Natural killer cell (primary cell): ENCODE measurements around the gene HEATR3. TPM values are rescaled to one million over a fixed set of nuclear protein-coding genes. Genes with fewer than 3 reads are reported as not detected.

Experiments used
- ATAC-seq, 3 donors: fragments of 150-1000 bp in 2 of 3; fragments of 200-7000 bp in 1 of 3; cut with Tn5 transposase; 1 replicate in 1 of 3; 2 replicates in 2 of 3; pipeline ENCODE4 v1.10.0; 2021; ENCODE audit warnings: mild to moderate bottlenecking in 2 of 3, moderate library complexity in 2 of 3
- DNase-seq, 2 donors: peaks; one replicate each; pipeline versions ENCODE4 v3.0.0 to v3.0.0-alpha.2; 2013 to 2021; ENCODE audit warnings: mixed read lengths in 1 of 2
- H3K27ac ChIP-seq: one replicate; pipeline ENCODE4 v1.5.1; 2013; ENCODE audit warnings: mild to moderate bottlenecking, low read length
- H3K27me3 ChIP-seq: one replicate; pipeline ENCODE4 v1.6.1; 2013; ENCODE audit warnings: low read length; ENCODE audit not compliant: control insufficient read depth, insufficient read depth
- H3K36me3 ChIP-seq: one replicate; pipeline ENCODE4 v1.6.1; 2013; ENCODE audit warnings: low read length; ENCODE audit not compliant: control insufficient read depth, insufficient read depth
- H3K4me1 ChIP-seq: one replicate; pipeline ENCODE4 v1.6.1; 2013; ENCODE audit warnings: low read length; ENCODE audit not compliant: control insufficient read depth, insufficient read depth
- H3K4me3 ChIP-seq: one replicate; pipeline ENCODE4 v1.5.1; 2013; ENCODE audit warnings: low read length
- H3K9me3 ChIP-seq: one replicate; pipeline ENCODE4 v1.6.1; 2013; ENCODE audit warnings: low read length; ENCODE audit not compliant: control insufficient read depth, insufficient read depth
- H3K27ac Mint-ChIP-seq, 2 donors: one replicate each; pipeline ENCODE4 v1.8.0; 2022; ENCODE audit warnings: mild to moderate bottlenecking in 2 of 2, mixed read lengths in 2 of 2, moderate library complexity in 1 of 2
- H3K27me3 Mint-ChIP-seq, 2 donors: one replicate each; pipeline ENCODE4 v1.8.0; 2022; ENCODE audit warnings: low read depth in 2 of 2, mixed read lengths in 2 of 2
- H3K36me3 Mint-ChIP-seq: one replicate; pipeline ENCODE4 v1.8.0; 2022; ENCODE audit warnings: mixed read lengths
- H3K4me1 Mint-ChIP-seq, 2 donors: one replicate each; pipeline ENCODE4 v1.8.0; 2022; ENCODE audit warnings: mixed read lengths in 2 of 2
- H3K4me3 Mint-ChIP-seq: one replicate; pipeline ENCODE4 v1.8.0; 2022; ENCODE audit warnings: mild to moderate bottlenecking, moderate library complexity, mixed read lengths
- H3K9me3 Mint-ChIP-seq, 2 donors: one replicate each; pipeline ENCODE4 v1.8.0; 2022; ENCODE audit warnings: mixed read lengths in 2 of 2
- WGBS: methylation state at CpG from one replicate; pipeline ENCODE4 v1.1.7; 2013; ENCODE audit warnings: missing lambda C conversion rate; ENCODE audit not compliant: insufficient coverage; 5-methylcytosine and 5-hydroxymethylcytosine counted together
- intact Hi-C: fragments of 100-400 bp; cut with micrococcal nuclease; formaldehyde crosslinking; loops from one replicate; pipeline ENCODE4 v1.14.2; 2022
- total RNA-seq, 4 donors: library from RNA; stranded (reverse); fragments of 120-200 nt in 1 of 4; gene quantifications; one replicate each; pipeline versions ENCODE4 v1.2.3 to v1.2.4, GENCODE V29; 2013 to 2022
- TF ChIP-seq, protein P1 (sequence below): fragments of 200-600 bp; IDR thresholded peaks from one replicate; pipeline ENCODE4 v1.8.0; 2022; ENCODE audit warnings: antibody characterized with exemption

Gene HEATR3
- total RNA-seq, 3 donors from 2014 or later (not counting 1 experiment from before 2014, with no cell fraction given): 14.6 to 25.0 (median 21.4) TPM

DNA sequence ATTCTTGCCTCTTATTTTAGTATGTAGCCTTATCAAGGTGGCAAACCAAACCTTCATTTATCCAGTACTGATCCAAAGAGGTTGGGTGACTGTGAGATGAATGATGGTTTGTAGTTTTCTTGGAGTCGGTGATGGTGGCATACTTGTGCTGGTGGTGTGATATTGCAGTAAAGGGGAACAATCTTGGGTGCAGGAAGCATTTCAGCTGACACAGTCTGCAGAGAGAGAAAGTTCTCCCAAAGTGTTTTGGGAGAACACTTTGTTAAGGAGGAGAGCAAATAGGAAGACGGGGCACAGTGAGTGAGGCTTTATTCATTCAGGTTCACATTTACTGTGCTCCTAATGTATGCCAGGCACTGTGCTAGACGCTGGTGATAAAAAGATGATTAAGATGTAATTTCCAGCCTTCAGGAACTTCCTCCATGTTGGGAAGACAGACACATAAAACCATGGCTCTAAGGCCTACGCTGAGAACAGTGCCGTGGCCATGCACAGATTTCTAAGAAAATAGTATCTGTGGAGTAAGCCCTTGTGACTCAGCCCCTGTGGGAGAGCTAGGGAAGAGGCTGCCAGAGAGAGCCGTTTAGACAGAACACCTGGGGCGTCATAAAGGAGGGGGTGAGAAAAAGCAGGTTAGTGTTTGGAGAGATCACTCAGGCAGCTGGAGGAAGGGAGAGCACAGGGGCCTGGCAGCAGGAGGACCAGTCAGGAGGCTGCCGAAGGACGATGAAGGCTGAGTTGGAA is 13.8 kb downstream of the HEATR3 start:
- Histone ChIP-seq H3K4me1 (no peaks in the 10 kb centered on the region), H3K4me3 (no peak overlapping the region), H3K9me3 (no peaks in the 10 kb centered on the region), H3K27me3 (no peaks in the 10 kb centered on the region), H3K27ac (no peak overlapping the region), H3K36me3 (peaks cover 39% of the 10 kb centered on the region)
- Mint-ChIP-seq H3K4me3 (no peak overlapping the region), H3K27ac (no peak overlapping the region), H3K9me3 (no peaks in the 10 kb centered on the region), H3K4me1 (peaks cover 0 to 7% of the 10 kb centered on the region in 2 donors), H3K36me3 (peaks cover 30% of the 10 kb centered on the region), H3K27me3 (no peaks in the 10 kb centered on the region)
- 84% methylated on average over 9 of the region's 9 CpGs for WGBS
- ATAC-seq (no peak), DNase-seq (no peak)
- TF ChIP-seq, protein P1, sequence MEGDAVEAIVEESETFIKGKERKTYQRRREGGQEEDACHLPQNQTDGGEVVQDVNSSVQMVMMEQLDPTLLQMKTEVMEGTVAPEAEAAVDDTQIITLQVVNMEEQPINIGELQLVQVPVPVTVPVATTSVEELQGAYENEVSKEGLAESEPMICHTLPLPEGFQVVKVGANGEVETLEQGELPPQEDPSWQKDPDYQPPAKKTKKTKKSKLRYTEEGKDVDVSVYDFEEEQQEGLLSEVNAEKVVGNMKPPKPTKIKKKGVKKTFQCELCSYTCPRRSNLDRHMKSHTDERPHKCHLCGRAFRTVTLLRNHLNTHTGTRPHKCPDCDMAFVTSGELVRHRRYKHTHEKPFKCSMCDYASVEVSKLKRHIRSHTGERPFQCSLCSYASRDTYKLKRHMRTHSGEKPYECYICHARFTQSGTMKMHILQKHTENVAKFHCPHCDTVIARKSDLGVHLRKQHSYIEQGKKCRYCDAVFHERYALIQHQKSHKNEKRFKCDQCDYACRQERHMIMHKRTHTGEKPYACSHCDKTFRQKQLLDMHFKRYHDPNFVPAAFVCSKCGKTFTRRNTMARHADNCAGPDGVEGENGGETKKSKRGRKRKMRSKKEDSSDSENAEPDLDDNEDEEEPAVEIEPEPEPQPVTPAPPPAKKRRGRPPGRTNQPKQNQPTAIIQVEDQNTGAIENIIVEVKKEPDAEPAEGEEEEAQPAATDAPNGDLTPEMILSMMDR: no peak
- intact Hi-C loops: no loop called here

DNA sequence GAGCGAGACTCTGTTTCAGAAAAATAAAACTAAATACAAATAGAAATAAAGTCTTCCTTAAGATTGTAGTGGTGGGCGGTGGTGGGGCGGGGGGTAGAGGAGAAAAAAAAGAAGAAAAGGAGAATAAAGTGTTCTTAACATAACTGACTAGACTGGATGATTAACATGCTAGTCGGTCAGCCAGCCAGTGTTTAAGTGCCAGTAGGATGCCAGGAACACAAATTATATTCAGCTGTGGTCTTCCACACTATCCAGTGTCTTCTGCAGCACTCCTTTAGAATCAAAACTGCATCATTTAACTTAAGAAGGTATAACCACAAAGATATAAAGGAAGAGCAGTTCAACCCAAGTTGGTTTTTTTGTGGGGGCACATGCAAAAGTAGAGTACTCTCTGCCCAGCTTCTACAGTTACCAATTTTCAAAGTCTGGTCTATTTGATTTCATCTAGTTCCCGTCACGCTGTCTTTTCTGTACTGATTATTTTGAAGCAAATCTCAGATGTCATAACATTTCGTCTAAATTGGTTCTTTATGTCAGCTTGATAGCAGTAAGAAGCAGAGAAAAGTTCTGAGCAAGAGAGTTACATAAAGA is 15.8 kb downstream of the HEATR3 start:
- WGBS: 88% methylated on average over 6 of the region's 7 CpGs
- ATAC-seq: no peak
- no peak overlapping the region for H3K4me3 Mint-ChIP-seq

DNA sequence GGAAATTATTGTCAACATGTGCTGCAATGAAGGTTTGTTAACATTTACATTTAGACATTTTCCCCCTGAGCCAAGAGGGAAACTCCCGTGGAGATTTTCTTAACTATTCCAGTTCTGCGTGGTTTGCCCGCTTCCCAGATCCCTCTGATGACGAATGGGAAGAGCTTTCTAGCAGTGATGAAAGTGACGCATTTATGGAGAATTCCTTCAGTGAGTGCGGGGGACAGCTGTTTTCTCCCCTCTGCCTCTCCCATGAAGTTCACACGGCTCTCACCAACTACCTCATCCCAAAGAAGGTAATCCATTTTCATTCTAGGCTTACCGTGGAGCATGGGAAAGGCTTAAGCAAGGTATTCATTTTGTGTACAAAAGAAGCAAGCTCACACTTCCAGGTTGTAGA is 18.2 kb downstream of the HEATR3 start:
- no peaks in the 10 kb centered on the region for H3K4me1 ChIP-seq
- ATAC-seq (no peak), DNase-seq (no peak)
- Mint-ChIP-seq H3K27ac (no peak overlapping the region), H3K9me3 (no peaks in the 10 kb centered on the region), H3K27me3 (no peaks in the 10 kb centered on the region), H3K4me1 (peaks cover 0 to 7% of the 10 kb centered on the region in 2 donors), H3K36me3 (peaks cover 39% of the 10 kb centered on the region), H3K4me3 (no peak overlapping the region)
- H3K27ac ChIP-seq: no peak overlapping the region
- H3K27me3 ChIP-seq: no peaks in the 10 kb centered on the region
- H3K9me3 ChIP-seq: no peaks in the 10 kb centered on the region
- TF ChIP-seq, protein P1: no peak
- H3K36me3 ChIP-seq: peaks cover 59% of the 10 kb centered on the region
- over 99% methylated on average over 8 of the region's 8 CpGs for WGBS
- H3K4me3 ChIP-seq: no peak overlapping the region
- intact Hi-C loops: no loop called here

More for the DNA sequence above, 15.8 kb downstream of the HEATR3 start:
- peaks cover 57% of the 10 kb centered on the region for H3K36me3 ChIP-seq
- no peaks in the 10 kb centered on the region for H3K9me3 Mint-ChIP-seq
- no peak overlapping the region for H3K27ac Mint-ChIP-seq
- no peak overlapping the region for H3K4me3 ChIP-seq
- H3K36me3 Mint-ChIP-seq: peaks cover 41% of the 10 kb centered on the region
- intact Hi-C loops: no loop called here
- H3K27me3 Mint-ChIP-seq: no peaks in the 10 kb centered on the region
- H3K4me1 Mint-ChIP-seq: peaks cover 0 to 7% of the 10 kb centered on the region in 2 donors
- H3K27ac ChIP-seq: no peak overlapping the region
- H3K4me1 ChIP-seq: no peaks in the 10 kb centered on the region
- TF ChIP-seq, protein P1: no peak
- H3K27me3 ChIP-seq: no peaks in the 10 kb centered on the region
- no peak for DNase-seq
- H3K9me3 ChIP-seq: no peaks in the 10 kb centered on the region
